Activated CD4-positive, alpha-beta T cell treated with anti-CD3 and anti-CD28 coated beads, Interleukin-2, amount 50 U/mL, for 4 hours (primary cell): ENCODE results near the gene CDR2L.
"Not testable (repeated sequence)": the region's sequence is repeated elsewhere in the genome, so short reads cannot be mapped to it uniquely, and the experiment has no call there.

Experiments used
- DNase-seq, 2 experiments: peaks; one replicate each; pipeline ENCODE4 v3.0.0-alpha.2; 2020

Gene CDR2L

GRCh38 chr17:74982663-74983313, 4.6 kb upstream of the CDR2L start:
- not testable (repeated sequence) for DNase-seq

GRCh38 chr17:74986206-74986576, 1.2 kb upstream of the CDR2L start:
- no peak for DNase-seq

GRCh38 chr17:74987909-74988711, 678 bp downstream of the CDR2L start:
- DNase-seq = no peak

GRCh38 chr17:74990581-74991105, 3.2 kb downstream of the CDR2L start:
- DNase-seq = no peak

GRCh38 chr17:74992223-74992622, 4.8 kb downstream of the CDR2L start:
- DNase-seq = no peak

- DNase-seq = no peak
These were observed 7.0 kb downstream of the CDR2L start for GRCh38 chr17:74994440-74994839.

GRCh38 chr17:74995847-74996246, 8.4 kb downstream of the CDR2L start:
- no peak for DNase-seq

- no peak for DNase-seq
These were observed 11.4 kb downstream of the CDR2L start for GRCh38 chr17:74998783-74999182.

GRCh38 chr17:74999523-74999922, 12.1 kb downstream of the CDR2L start:
- no peak for DNase-seq

GRCh38 chr17:75001915-75002843, 14.7 kb downstream of the CDR2L start:
- no peak for DNase-seq

- no peak for DNase-seq
These were observed 15.9 kb downstream of the CDR2L start for GRCh38 chr17:75003070-75003956.

- DNase-seq = no peak
These were observed 16.5 kb downstream of the CDR2L start for GRCh38 chr17:75003957-75004355.

GRCh38 chr17:75004371-75004770, 16.9 kb downstream of the CDR2L start:
- no peak for DNase-seq

GRCh38 chr17:75005291-75005690, 17.9 kb downstream of the CDR2L start:
- no peak for DNase-seq

GRCh38 chr17:75006084-75006483, 18.7 kb downstream of the CDR2L start:
- not testable (repeated sequence) for DNase-seq

- DNase-seq = no peak
These were observed 19.2 kb downstream of the CDR2L start for GRCh38 chr17:75006653-75007052.

GRCh38 chr17:75008373-75008772, 20.9 kb downstream of the CDR2L start:
- no peak for DNase-seq

GRCh38 chr17:75009139-75009724, 21.8 kb downstream of the CDR2L start:
- no peak for DNase-seq

- DNase-seq = no peak
These were observed 23.4 kb downstream of the CDR2L start for GRCh38 chr17:75010683-75011400.

- no peak for DNase-seq
These were observed 24.1 kb downstream of the CDR2L start for GRCh38 chr17:75011401-75012095.

- no peak for DNase-seq
These were observed 24.6 kb downstream of the CDR2L start for GRCh38 chr17:75012096-75012345.
